Caki2 (cell line): Measurements from ENCODE around the gene TBC1D24. TPM values are rescaled to one million over a fixed set of nuclear protein-coding genes. Genes with fewer than 3 reads are reported as not detected.

ENCODE experiments used
- total RNA-seq: library from RNA; depleted of rRNA; stranded (reverse); fragments of >200 nt; shearing (Covaris generic); gene quantifications from 2 replicates; pipeline ENCODE4 v1.2.3, GENCODE V29; 2014; ENCODE audit warnings: low replicate concordance; rRNA removed

TBC1D24 gene
- total RNA-seq, 1 experiment from 2014 or later: 9.5 TPM

Other genes with a start within 250 kb of the TBC1D24 start
- 0.98 TPM in 1 of 2 replicates, not detected in the other for gene DNASE1L2, start 238.7 kb upstream of the TBC1D24 start, total RNA-seq
- 120 and 165 TPM in 2 replicates for gene ECI1, start 223.5 kb upstream of the TBC1D24 start, total RNA-seq
- gene RNPS1, start 207.0 kb upstream of the TBC1D24 start, total RNA-seq: 151 and 155 TPM in 2 replicates
- gene ABCA3, start 134.4 kb upstream of the TBC1D24 start, total RNA-seq: 18.0 and 22.4 TPM in 2 replicates
- 36.9 and 40.3 TPM in 2 replicates for gene CCNF, start 45.7 kb upstream of the TBC1D24 start, total RNA-seq
- 37.3 and 39.9 TPM in 2 replicates for gene TEDC2, start 15.0 kb upstream of the TBC1D24 start, total RNA-seq
- gene NTN3, start 3.8 kb upstream of the TBC1D24 start, total RNA-seq: not detected in 2 replicates
- gene ATP6V0C, start 38.8 kb downstream of the TBC1D24 start, total RNA-seq: 18.4 and 27.8 TPM in 2 replicates
- 100 and 138 TPM in 2 replicates for gene AMDHD2, start 45.2 kb downstream of the TBC1D24 start, total RNA-seq
- not detected in 2 replicates for gene CEMP1, start 56.3 kb downstream of the TBC1D24 start, total RNA-seq
- 10.1 and 14.7 TPM in 2 replicates for gene PDPK1, start 62.9 kb downstream of the TBC1D24 start, total RNA-seq
- gene KCTD5, start 207.4 kb downstream of the TBC1D24 start, total RNA-seq: 67.5 and 85.6 TPM in 2 replicates
- 1.1 TPM in 1 of 2 replicates, not detected in the other for gene PRSS27, start 245.1 kb downstream of the TBC1D24 start, total RNA-seq